Activated naive CD4-positive, alpha-beta T cell treated with anti-CD3 and anti-CD28 coated beads for 36 hours (primary cell): Measurements from ENCODE around the gene MATN4. TPM values are rescaled to one million over a fixed set of nuclear protein-coding genes. Genes with fewer than 3 reads are reported as not detected.
A peak's percentile ranks its signal among the peaks of the same experiment; 100 is the strongest.
"Not testable (repeated sequence)": the region's sequence is repeated elsewhere in the genome, so short reads cannot be mapped to it uniquely, and the experiment has no call there.

ENCODE experiments used
- CTCF ChIA-PET: fragments of 350-600 bp; sonication (Branson Sonifier 250); formaldehyde crosslinking; loops from one replicate; lab custom pipeline; 2021; ENCODE audit warnings: antibody characterized with exemption; lab: Charles Lee
- DNase-seq: peaks from one replicate; pipeline ENCODE4 v3.0.0-alpha.2; 2020
- H3K27ac Mint-ChIP-seq: one replicate; pipeline ENCODE4 v1.8.0; 2021; ENCODE audit warnings: mild to moderate bottlenecking, mixed read lengths
- H3K27me3 Mint-ChIP-seq: one replicate; pipeline ENCODE4 v1.8.0; 2021; ENCODE audit warnings: low read depth, mixed read lengths
- H3K36me3 Mint-ChIP-seq: one replicate; pipeline ENCODE4 v1.8.0; 2021; ENCODE audit warnings: low read depth, mixed read lengths
- H3K4me1 Mint-ChIP-seq: one replicate; pipeline ENCODE4 v1.8.0; 2021; ENCODE audit warnings: low read depth, mixed read lengths
- H3K4me3 Mint-ChIP-seq: one replicate; pipeline ENCODE4 v1.8.0; 2021; ENCODE audit warnings: mild to moderate bottlenecking, moderate library complexity, mixed read lengths
- H3K9me3 Mint-ChIP-seq: one replicate; pipeline ENCODE4 v1.8.0; 2021; ENCODE audit warnings: mixed read lengths
- intact Hi-C: fragments of 100-400 bp; cut with micrococcal nuclease; formaldehyde crosslinking; loops from one replicate; pipeline ENCODE4 v1.15.1; 2023
- total RNA-seq, 2 experiments: library from RNA; stranded (reverse); gene quantifications; one replicate each; pipeline ENCODE4 v1.2.3, GENCODE V29; 2021

The MATN4 gene, protein sequence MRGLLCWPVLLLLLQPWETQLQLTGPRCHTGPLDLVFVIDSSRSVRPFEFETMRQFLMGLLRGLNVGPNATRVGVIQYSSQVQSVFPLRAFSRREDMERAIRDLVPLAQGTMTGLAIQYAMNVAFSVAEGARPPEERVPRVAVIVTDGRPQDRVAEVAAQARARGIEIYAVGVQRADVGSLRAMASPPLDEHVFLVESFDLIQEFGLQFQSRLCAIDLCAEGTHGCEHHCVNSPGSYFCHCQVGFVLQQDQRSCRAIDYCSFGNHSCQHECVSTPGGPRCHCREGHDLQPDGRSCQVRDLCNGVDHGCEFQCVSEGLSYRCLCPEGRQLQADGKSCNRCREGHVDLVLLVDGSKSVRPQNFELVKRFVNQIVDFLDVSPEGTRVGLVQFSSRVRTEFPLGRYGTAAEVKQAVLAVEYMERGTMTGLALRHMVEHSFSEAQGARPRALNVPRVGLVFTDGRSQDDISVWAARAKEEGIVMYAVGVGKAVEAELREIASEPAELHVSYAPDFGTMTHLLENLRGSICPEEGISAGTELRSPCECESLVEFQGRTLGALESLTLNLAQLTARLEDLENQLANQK
- total RNA-seq: 1 to 10 TPM; 1.0 to 1.5 TPM

DNA sequence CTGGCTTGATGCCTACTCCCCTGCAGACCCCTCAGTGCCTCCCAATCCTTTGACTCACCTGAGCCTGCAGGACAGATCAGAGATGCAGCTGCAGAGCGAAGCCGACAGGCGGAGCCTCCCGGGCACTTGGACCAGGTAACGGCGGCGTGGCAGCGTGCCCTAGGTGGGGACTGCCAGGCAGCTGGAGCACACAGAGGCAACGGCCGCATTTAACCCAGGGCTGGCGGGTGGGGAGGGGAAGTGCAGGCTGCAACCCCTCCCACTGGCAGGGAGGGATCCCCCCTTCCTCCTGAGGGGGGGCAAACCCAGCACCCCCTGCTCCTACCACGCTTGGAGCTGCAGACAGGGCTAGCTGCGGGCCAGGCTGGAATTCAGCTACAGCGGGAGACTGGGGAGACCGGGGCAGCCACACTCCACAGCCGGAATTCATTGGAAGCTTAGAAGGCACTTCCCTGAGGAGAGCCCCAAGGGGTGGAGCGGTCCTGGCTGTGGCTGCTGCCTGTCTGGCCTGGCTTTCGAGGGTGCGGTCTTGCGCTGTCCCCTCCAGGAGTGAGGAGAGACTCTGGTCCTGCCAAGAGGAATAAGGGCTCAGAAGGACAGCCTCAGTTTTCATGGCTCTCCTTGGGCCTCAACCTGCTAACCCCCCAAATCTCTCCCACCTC, at the start of gene MATN4:
MATN4 (minus strand) TSS at position 183 of the 662 bp plus-strand sequence. CDS start 2,717 bp downstream, outside the sequence.
- CTCF ChIA-PET: interaction anchor here (0.6 to 1.5 kb wide), 3 partner anchors 10 to 142 kb away, joined by 3 to 7 read pairs (median 3); no protein-coding TSS in a partner anchor
- Mint-ChIP-seq H3K27ac (no peak within 1 kb of the TSS), H3K36me3 (no peaks in the 10 kb centered on the region), H3K4me1 (peaks cover 13% of the 10 kb centered on the region), H3K4me3 (no peak within 1 kb of the TSS), H3K27me3 (peaks cover 58% of the 10 kb centered on the region), H3K9me3 (no peaks in the 10 kb centered on the region)
- intact Hi-C loops: no loop called here
- DNase-seq: no peak

DNA sequence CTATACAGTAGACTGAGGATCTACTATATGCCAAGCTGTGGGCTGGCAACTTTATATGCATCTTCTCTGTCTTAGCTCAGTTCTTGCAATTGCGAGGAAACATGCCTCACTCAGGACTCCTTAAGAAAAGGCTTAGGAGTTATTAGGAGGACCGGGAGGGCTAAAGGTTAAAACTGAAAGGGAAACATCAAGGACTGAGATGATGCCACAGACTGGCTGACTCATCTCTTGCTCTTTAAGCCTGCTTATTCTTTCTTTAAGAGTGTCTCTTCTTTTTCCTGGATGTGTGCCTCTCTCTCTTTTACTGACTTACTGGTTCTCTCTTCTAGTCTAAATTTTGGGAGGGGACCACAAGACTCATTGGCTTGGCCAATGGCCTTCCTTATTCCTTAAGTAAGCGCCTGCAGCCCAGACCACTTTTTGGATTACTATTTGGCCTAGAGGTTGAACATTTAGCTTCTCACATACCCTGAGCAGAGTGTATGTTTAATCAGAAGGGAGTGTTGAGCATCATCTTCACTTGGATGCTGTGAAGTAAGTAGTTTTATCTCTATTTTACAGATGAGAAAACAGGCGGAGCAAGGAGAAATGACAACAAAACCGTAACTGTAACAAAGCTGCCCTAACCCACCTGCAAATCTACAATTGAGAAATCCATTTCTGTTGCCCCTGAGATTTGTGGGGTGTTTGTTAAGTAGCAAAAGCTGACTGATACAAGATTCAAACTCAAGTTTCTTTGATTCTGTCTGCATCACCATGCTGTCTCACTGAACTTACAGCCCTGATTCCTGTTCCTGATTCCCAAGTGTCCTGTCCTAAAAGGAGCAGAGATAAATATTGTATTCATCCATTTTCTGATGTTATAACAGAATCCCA, 47.3 kb upstream of the MATN4 start:
- peak overlapping the region; percentile 28 for H3K4me3 Mint-ChIP-seq
- no peaks in the 10 kb centered on the region for H3K27me3 Mint-ChIP-seq

GRCh38 chr20:45354423-45355208, 46.5 kb upstream of the MATN4 start:
- peaks cover 47% of the 10 kb centered on the region for H3K4me1 Mint-ChIP-seq
- intact Hi-C loops: loop anchor here (1.0 to 2.0 kb wide), 3 partner anchors 8 to 36 kb away; partner anchors contain the start of gene SYS1
- H3K4me3 Mint-ChIP-seq: no peak overlapping the region

More for the DNA sequence above, 47.3 kb upstream of the MATN4 start:
- DNase-seq: peak; percentile 56
- CTCF ChIA-PET: interaction anchor here (0.5 to 3.5 kb wide), 8 partner anchors 18 to 417 kb away, joined by 3 to 20 read pairs (median 5); no protein-coding TSS in a partner anchor
- Mint-ChIP-seq H3K9me3 (no peaks in the 10 kb centered on the region), H3K4me1 (peaks cover 45% of the 10 kb centered on the region), H3K36me3 (no peaks in the 10 kb centered on the region), H3K27ac (peak overlapping the region; percentile 91)
- intact Hi-C loops: loop anchor here (1.0 to 2.0 kb wide), 3 partner anchors 8 to 37 kb away; partner anchors contain the start of gene SYS1

GRCh38 chr20:45353746-45354145, 45.6 kb upstream of the MATN4 start:
- H3K4me3 Mint-ChIP-seq: no peak overlapping the region
- CTCF ChIA-PET: interaction anchor here (1.2 to 3.5 kb wide), 5 partner anchors 9 to 61 kb away, joined by 3 to 20 read pairs (median 4); partner anchors contain the start of gene SYS1
- no peaks in the 10 kb centered on the region for H3K36me3 Mint-ChIP-seq
- peaks cover 47% of the 10 kb centered on the region for H3K4me1 Mint-ChIP-seq
- H3K9me3 Mint-ChIP-seq: no peaks in the 10 kb centered on the region
- DNase-seq: no peak
- no peaks in the 10 kb centered on the region for H3K27me3 Mint-ChIP-seq
- no peak overlapping the region for H3K27ac Mint-ChIP-seq
- intact Hi-C loops: loop anchor here (2.0 kb wide), 1 partner anchor 35 kb away; no protein-coding TSS in a partner anchor

More at GRCh38 chr20:45354423-45355208, 46.5 kb upstream of the MATN4 start:
- Mint-ChIP-seq H3K36me3 (no peaks in the 10 kb centered on the region), H3K27ac (peak overlapping the region; percentile 91), H3K9me3 (no peaks in the 10 kb centered on the region), H3K27me3 (no peaks in the 10 kb centered on the region)
- CTCF ChIA-PET: interaction anchor here (0.5 to 3.5 kb wide), 9 partner anchors 8 to 417 kb away, joined by 3 to 20 read pairs (median 4); partner anchors contain the start of gene SYS1
- DNase-seq: no peak

DNA sequence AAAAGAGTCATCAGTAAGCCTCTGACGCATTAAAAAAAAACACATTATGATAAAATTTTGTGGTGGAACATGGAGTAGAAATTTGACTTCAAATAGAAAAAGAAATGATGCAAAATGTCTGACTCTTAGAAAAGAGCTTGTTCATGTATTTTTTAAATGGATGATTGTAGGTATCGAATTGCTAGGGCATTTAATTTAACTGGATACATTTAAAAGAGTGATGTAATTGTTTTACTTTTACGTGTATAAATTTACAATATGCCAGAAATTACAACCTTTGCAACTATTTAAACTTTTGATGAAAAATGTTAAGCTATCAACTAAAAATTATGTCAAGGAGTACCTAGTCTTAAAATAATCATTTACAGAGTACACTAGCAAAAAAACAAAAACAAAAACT, 44.6 kb upstream of the MATN4 start:
- CTCF ChIA-PET: interaction anchor here (0.7 to 3.5 kb wide), 7 partner anchors 8 to 84 kb away, joined by 3 to 20 read pairs (median 5); no protein-coding TSS in a partner anchor
- no peak overlapping the region for H3K4me3 Mint-ChIP-seq
- peaks cover 42% of the 10 kb centered on the region for H3K4me1 Mint-ChIP-seq
- H3K9me3 Mint-ChIP-seq: no peaks in the 10 kb centered on the region
- intact Hi-C loops: no loop called here
- H3K36me3 Mint-ChIP-seq: no peaks in the 10 kb centered on the region
- DNase-seq: no peak
- H3K27me3 Mint-ChIP-seq: no peaks in the 10 kb centered on the region
- H3K27ac Mint-ChIP-seq: no peak overlapping the region

GRCh38 chr20:45350795-45351194, 42.7 kb upstream of the MATN4 start:
- CTCF ChIA-PET: interaction anchor here (0.6 to 2.1 kb wide), 4 partner anchors 10 to 23 kb away, joined by 3 to 5 read pairs (median 3); partner anchors contain the start of gene SYS1
- H3K36me3 Mint-ChIP-seq, H3K9me3 Mint-ChIP-seq, H3K4me3 Mint-ChIP-seq, H3K27me3 Mint-ChIP-seq, DNase-seq, intact Hi-C loops, H3K27ac Mint-ChIP-seq: not testable (repeated sequence)
- H3K4me1 Mint-ChIP-seq: peaks cover 49% of the 10 kb centered on the region

- intact Hi-C loops: no loop called here
- DNase-seq: no peak
- H3K27me3 Mint-ChIP-seq: no peaks in the 10 kb centered on the region
- H3K9me3 Mint-ChIP-seq: no peaks in the 10 kb centered on the region
- H3K36me3 Mint-ChIP-seq: peaks cover 5% of the 10 kb centered on the region
- no peak overlapping the region for H3K4me3 Mint-ChIP-seq
- H3K27ac Mint-ChIP-seq: no peak overlapping the region
- peaks cover 48% of the 10 kb centered on the region for H3K4me1 Mint-ChIP-seq
- CTCF ChIA-PET: interaction anchor here (1.2 to 1.5 kb wide), 2 partner anchors 13 to 18 kb away, joined by 3 read pairs; partner anchors contain the start of gene SYS1
Observed at GRCh38 chr20:45350217-45350616, 42.1 kb upstream of the MATN4 start.

DNA sequence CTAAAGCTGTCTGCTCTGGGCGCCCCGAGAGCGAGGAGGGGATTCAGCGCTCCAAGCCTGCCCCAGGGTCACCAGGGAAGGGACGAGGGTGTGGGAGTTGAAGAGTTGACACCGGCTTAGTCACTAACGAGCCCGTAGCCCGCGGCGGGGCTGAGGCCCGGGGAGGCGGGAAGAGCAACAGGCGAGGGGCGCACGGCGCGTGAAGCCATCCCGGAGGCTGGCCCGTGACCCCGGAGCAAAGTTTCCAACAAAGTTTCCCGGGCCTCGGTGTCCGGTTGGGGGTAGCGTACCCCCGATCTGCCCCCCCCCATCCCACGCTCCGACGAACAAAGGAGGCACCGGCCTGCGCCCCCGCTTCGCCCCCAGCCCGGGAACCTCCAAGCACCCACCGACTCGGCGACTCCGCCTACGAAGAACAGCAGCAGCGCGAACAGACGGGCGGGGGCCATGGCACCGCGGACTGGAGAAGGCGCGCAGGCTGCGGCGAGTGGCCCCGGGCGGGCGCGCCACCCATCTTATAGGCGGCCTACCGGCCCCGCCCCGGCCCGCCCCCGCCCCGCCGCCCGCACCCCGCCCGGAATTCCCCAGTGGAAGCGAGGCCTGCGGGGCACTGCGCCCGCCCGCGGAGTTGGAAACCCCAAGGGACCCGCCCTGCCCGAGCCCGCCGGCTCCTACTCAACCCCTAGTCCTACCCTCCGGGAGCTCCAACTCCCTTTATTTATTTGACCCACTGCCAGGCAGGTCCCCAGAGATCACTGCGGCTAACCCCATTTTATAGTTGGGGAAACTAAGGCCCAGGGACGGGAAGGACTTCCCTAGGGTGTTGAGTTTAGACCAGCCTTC, 40.1 kb upstream of the MATN4 start, which contains the start of gene SDC4:
SDC4 (minus strand) TSS at position 489 of the 843 bp plus-strand sequence; CDS start at position 449, 40 bp downstream.
- Mint-ChIP-seq H3K4me1 (peaks cover 38% of the 10 kb centered on the region), H3K9me3 (no peaks in the 10 kb centered on the region), H3K27ac (peak within 1 kb of the TSS; percentile 77), H3K4me3 (peak within 1 kb of the TSS; percentile 80), H3K27me3 (no peaks in the 10 kb centered on the region), H3K36me3 (peaks cover 5% of the 10 kb centered on the region)
- intact Hi-C loops: loop anchor here (1.0 kb wide), 2 partner anchors 15 to 405 kb away; partner anchors contain the start of gene SYS1
- CTCF ChIA-PET: interaction anchor here (1.2 to 3.2 kb wide), 7 partner anchors 19 to 423 kb away, joined by 3 to 20 read pairs (median 4); no protein-coding TSS in a partner anchor
- peak; percentile 68 for DNase-seq

GRCh38 chr20:45347297-45347935, 39.3 kb upstream of the MATN4 start:
- peaks cover 5% of the 10 kb centered on the region for H3K36me3 Mint-ChIP-seq
- no peak for DNase-seq
- H3K4me1 Mint-ChIP-seq: peaks cover 38% of the 10 kb centered on the region
- CTCF ChIA-PET: interaction anchor here (0.6 to 3.2 kb wide), 9 partner anchors 14 to 424 kb away, joined by 3 to 20 read pairs (median 4); partner anchors contain the start of gene SYS1
- H3K9me3 Mint-ChIP-seq: no peaks in the 10 kb centered on the region
- H3K27ac Mint-ChIP-seq: peak overlapping the region; percentile 77
- intact Hi-C loops: no loop called here
- peak overlapping the region; percentile 80 for H3K4me3 Mint-ChIP-seq
- H3K27me3 Mint-ChIP-seq: no peaks in the 10 kb centered on the region
